KOPT-K1 (cell line): ENCODE results near the gene DHX29.
A peak's percentile ranks its signal among the peaks of the same experiment; 100 is the strongest.
"Not testable (repeated sequence)": the region's sequence is repeated elsewhere in the genome, so short reads cannot be mapped to it uniquely, and the experiment has no call there.

ENCODE experiments used
- H3K27ac ChIP-seq: fragments of 200-600 bp; sonication (generic); 2 replicates; pipeline ENCODE4 v1.5.1; 2016; ENCODE audit warnings: antibody characterized with exemption, mild to moderate bottlenecking, low read depth, low read length; ENCODE audit not compliant: poor library complexity, severe bottlenecking
- H3K36me3 ChIP-seq: fragments of 200-600 bp; sonication (generic); 2 replicates; pipeline ENCODE4 v1.5.1; 2017; ENCODE audit warnings: antibody characterized with exemption, mild to moderate bottlenecking, low read length, moderate library complexity; ENCODE audit not compliant: insufficient read depth
- H3K9me3 ChIP-seq: fragments of 200-600 bp; sonication (generic); 2 replicates; pipeline ENCODE4 v1.5.1; 2017; ENCODE audit warnings: antibody characterized with exemption, low read length, mild to moderate bottlenecking; ENCODE audit not compliant: insufficient read depth, poor library complexity, severe bottlenecking

Gene DHX29

DNA sequence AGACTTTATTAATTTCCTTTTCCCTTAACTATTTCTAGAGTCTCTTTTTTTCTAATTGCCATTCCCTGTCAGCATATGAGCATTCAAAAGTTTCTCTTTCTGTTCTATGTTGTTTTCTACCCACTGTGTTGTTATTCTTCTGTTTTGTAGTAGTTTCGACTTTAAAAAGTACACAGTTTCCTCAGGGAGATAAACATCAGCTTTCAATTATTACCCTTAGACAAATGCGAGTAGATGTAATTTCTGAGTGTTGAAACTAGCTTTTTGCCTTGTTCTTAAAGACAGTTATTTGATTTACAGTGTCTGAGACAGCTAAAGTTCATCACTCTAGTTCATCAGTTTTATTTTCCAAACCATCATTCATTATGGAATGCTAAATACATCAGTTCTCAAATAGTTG, 19.8 kb upstream of the DHX29 start:
- no peaks in the 10 kb centered on the region for H3K9me3 ChIP-seq
- H3K27ac ChIP-seq, result no peak overlapping the region
- peaks cover 81% of the 10 kb centered on the region for H3K36me3 ChIP-seq

GRCh38 chr5:55325621-55326020, 18.1 kb upstream of the DHX29 start:
- no peak overlapping the region for H3K27ac ChIP-seq
- no peaks in the 10 kb centered on the region for H3K9me3 ChIP-seq
- peaks cover 65% of the 10 kb centered on the region for H3K36me3 ChIP-seq

- H3K27ac ChIP-seq, result no peak overlapping the region
- H3K36me3 ChIP-seq, result peaks cover 58% of the 10 kb centered on the region
- no peaks in the 10 kb centered on the region for H3K9me3 ChIP-seq
These were observed 17.4 kb upstream of the DHX29 start for GRCh38 chr5:55324815-55325418.

DNA sequence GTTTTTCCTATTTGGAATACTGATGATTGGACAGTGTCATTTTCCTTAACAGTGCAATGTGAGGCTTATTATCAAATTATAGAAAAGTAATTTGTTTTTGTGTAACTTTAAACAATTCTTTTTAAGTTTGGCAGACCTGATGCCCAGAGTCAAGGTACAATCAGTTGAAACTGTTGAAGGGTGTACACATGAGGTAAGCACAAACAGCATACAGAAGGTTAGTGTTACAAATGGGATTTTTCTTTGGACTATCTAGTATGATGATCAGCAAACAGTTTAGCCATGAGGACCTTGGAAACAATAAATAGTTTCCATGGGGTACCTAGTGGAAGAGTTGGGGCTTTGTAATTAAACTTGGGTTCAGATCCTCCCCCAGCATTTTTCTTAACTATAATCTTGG, 16.5 kb upstream of the DHX29 start:
- Histone ChIP-seq H3K27ac (no peak overlapping the region), H3K9me3 (no peaks in the 10 kb centered on the region), H3K36me3 (peaks cover 49% of the 10 kb centered on the region)

GRCh38 chr5:55320571-55320970, 13.1 kb upstream of the DHX29 start:
- no peak overlapping the region for H3K27ac ChIP-seq
- H3K9me3 ChIP-seq, result peaks cover 4% of the 10 kb centered on the region

DNA sequence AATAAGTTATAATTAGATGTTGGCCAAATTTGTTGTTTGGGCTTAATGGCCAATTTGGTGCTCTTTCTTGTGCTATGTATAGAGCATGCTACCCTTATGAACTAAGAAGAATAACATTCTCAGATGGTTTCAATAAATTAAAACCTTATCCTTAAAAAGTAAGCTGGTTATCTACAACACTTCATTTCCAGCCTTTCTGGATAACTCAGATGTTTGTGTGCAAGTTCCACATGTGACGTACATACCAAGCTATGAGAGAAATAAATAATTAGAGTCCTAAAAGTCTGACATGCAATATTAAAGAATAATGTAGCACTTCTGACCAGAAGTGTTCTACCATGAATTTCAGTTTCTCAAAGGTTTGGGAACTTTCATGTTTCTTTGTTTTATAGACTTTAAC, 12.0 kb upstream of the DHX29 start:
- peaks cover 25% of the 10 kb centered on the region for H3K36me3 ChIP-seq
- no peak overlapping the region for H3K27ac ChIP-seq
- H3K9me3 ChIP-seq, result peaks cover 4% of the 10 kb centered on the region

More at GRCh38 chr5:55320571-55320970, 13.1 kb upstream of the DHX29 start:
- peaks cover 33% of the 10 kb centered on the region for H3K36me3 ChIP-seq

DNA sequence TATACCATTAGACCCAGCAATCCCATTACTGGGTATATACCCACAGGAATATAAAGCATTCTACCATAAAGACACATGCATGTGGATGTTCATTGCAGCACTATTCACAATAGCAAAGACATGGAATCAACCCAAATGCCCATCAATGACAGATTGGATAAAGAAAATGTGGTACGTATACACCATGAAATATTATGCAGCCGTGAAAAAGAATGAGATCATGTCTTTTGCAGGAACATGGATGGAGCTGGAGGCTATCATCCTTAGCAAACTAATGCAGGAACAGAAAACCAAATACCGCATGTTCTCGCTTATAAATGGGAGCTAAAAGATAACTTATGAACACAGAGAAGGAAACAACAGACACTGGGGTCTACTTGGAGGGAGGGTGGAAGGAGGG, 10.7 kb upstream of the DHX29 start:
- not testable (repeated sequence) for H3K27ac ChIP-seq, H3K9me3 ChIP-seq
- peaks cover 13% of the 10 kb centered on the region for H3K36me3 ChIP-seq

DNA sequence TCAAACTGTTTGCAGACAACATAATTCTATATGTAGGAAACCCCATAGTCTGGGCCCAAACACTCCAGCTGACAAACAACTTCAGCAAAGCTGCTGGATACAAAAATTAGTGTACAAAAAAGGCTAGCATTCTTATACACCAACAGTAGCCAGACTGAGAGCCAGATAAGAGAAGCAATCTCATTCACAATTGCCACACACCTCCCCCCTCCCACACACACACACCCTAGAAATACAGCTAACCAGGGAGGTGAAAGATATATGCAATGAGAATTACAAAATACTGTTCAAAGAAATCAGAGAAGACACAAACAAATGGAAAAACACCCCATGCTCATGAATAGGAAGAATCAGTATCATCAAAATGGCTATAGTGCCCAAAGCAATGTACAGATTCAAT, 9.3 kb upstream of the DHX29 start:
- H3K9me3 ChIP-seq, result peaks cover 4% of the 10 kb centered on the region
- peaks cover 13% of the 10 kb centered on the region for H3K36me3 ChIP-seq
- H3K27ac ChIP-seq, result no peak overlapping the region

GRCh38 chr5:55316289-55316688, 8.8 kb upstream of the DHX29 start:
- H3K27ac ChIP-seq, result no peak overlapping the region
- H3K9me3 ChIP-seq, result peaks cover 4% of the 10 kb centered on the region
- peaks cover 16% of the 10 kb centered on the region for H3K36me3 ChIP-seq

DNA sequence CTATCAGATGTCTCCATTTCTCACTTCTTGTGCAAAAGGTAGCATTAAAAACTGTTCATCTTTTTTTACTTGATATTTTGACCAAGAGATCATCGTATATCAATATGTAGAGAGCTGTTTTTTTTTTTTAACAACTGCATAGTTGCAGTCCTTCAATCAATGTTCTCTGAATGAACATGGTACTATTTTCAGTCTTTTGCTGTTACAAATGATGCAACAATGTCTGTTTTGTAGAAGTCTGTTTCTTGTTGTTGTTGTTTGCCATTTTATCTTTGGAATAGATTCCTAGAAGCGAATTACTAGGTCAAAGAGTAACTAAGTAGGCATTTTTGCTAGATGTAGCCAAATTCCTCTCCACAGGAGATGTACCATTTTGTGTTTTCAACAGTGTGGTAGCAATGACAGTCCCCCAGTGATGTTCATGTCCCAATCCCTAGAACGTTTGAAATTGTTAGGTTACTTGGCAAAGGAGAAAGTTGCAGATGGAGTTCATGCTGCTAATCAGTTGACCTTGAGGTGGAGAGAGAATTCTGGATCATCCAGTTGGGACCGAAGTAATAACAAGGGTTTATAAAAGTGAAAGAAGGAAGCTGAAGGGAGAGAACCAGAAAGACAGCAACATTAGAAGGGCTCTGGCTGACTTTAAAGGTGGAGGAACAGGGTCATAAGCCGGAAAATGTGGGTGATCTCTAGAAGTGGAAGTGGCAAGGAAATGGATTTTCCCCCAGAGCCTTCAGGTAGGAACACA, 6.5 kb upstream of the DHX29 start:
- peak overlapping the region; percentile 15 for H3K27ac ChIP-seq
- H3K9me3 ChIP-seq, result peaks cover 4% of the 10 kb centered on the region
- peaks cover 27% of the 10 kb centered on the region for H3K36me3 ChIP-seq

DNA sequence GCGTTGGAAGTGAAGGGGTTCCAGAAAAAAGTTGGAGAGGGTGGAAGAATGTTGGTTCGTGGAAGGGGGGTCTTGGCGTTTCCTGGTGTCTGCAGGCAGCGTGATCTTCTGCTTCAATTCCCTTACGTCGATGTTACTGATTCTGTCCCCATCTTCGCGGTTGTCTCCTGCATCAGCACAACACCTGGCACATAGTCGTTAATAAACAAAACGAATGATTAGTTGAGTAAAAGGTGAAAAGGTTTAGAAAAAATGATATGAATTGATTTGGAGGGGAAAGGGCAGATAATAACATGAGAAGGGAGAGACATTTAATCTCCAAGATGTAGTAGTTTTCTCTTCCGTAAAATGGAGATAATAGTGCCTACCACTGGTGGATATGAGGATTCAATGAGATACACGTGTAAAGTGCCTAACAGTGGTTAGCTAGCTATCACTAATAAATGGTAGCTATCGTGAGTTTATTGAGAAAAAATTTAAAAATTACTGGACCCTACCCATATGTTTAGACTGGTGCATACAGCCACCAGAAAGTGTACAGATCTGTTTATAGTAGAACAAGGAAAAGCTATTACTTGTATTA, 851 bp upstream of the DHX29 start:
- Histone ChIP-seq H3K27ac (peak overlapping the region; percentile 78), H3K9me3 (no peaks in the 10 kb centered on the region), H3K36me3 (peaks cover 13% of the 10 kb centered on the region)

DNA sequence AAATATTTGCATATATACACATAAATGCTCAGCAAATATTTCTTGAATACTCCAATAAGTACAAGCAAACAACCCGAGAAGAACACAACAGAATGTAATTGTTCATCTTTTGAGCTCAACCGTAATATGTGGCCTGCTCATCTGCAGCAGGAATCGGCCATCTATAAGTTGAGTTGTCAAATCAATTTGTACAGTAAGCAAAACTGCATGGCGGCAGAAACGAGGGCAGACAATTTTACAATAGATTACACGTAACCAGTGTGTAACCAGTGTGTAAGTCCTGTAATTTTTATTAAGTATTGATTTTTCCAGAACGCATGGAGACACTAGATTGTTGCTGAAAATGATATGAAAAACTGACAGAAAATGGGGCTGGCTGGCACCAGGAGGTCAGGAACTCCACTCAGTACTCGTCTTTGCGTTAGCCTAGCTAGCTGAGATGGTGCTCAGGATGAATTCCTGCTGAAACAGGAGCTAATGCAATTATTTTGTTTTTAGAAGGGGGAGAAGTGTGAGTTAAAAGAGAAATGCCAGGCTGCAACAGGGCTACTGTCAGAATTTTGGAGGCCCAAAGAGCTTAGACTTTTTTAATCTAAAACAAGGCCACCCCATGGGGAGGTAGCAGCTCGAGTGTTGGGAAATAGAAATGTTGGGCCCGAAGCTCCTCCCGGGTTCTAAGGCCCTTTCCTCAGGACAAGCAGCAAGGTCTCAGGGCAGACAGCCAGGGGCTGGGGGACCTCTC, 682 bp downstream of the DHX29 start:
- H3K9me3 ChIP-seq, result no peaks in the 10 kb centered on the region
- peak overlapping the region; percentile 78 for H3K27ac ChIP-seq
- peaks cover 21% of the 10 kb centered on the region for H3K36me3 ChIP-seq

DNA sequence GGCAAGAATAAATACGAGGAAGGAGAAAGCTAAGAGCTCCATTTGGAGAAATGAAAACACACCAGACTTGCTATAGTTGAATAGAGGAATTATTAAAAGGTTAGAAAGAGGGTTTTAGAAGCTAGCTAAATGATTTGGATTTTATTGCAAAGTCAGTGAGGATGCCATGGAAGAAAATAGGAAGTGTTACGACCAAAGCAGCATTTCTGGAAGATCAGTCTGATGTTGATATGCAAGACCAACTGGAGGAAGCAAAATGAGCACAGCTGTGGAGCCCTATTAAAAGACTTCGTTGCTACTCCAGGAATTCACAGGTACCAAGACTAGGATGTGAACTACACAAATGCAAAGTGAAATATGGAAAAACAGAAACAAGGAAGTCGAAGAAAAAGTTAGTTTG, 2.1 kb downstream of the DHX29 start:
- peaks cover 16% of the 10 kb centered on the region for H3K36me3 ChIP-seq
- peaks cover 7% of the 10 kb centered on the region for H3K9me3 ChIP-seq
- H3K27ac ChIP-seq, result no peak overlapping the region

DNA sequence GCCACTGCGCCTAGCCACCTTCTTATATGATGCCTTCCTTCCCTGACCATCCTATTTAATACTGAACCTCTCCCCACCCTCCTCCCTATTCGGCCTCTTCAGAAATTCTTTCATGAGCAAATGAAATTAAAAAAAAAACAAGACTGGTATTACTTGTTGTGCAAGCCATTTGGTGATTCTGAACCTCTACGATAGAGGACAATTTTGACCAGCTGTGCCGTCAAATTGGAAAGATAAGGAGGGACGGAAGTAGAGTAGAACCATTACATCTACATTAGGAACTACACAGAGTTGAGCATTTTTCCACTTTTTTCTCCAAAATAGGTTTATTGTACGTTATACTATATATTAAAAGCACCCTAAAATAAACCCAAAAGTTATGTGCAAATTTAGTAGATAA, 2.9 kb downstream of the DHX29 start:
- Histone ChIP-seq H3K27ac (no peak overlapping the region), H3K36me3 (peaks cover 15% of the 10 kb centered on the region), H3K9me3 (peaks cover 7% of the 10 kb centered on the region)

DNA sequence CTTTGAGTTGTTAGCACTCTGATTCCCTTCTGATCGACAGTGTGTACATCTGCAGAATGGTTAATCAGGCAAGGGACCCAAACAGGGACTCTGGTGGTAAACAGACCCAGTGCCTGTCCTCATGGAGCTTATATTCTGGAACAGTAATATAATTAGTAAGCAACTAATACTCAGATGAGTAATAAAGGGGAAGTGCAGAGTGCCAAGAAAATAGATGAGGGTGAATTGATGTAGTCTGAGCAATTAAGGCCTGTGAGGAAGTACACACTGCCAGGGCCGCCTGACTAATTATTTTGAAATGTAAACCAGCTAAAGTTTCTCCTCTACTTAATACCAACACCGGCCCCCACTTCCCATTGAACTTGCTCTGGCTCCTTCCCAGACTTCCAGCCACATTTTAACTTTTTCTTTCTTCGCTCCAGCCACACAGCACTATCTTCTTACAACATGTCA, 4.2 kb downstream of the DHX29 start:
- Histone ChIP-seq H3K36me3 (peaks cover 15% of the 10 kb centered on the region), H3K9me3 (peaks cover 7% of the 10 kb centered on the region), H3K27ac (no peak overlapping the region)
